IMR-90 (cell line): ENCODE data around the gene ALLC. TPM values are rescaled to one million over a fixed set of nuclear protein-coding genes. Genes with fewer than 3 reads are reported as not detected.
"Not testable (repeated sequence)": the region's sequence is repeated elsewhere in the genome, so short reads cannot be mapped to it uniquely, and the experiment has no call there.

ENCODE experiments used
- ATAC-seq: fragments of 200-7000 bp; cut with Tn5 transposase; 2 replicates; pipeline ENCODE4 v1.9.1; 2020; ENCODE audit warnings: low read depth, mild to moderate bottlenecking, moderate library complexity
- BruUV-seq: library from RNA; stranded (reverse); fragments of 400-500 nt; replicated peaks from 2 replicates; lab custom pipeline; 2021; lab: Mats Ljungman, UMichigan
- CTCF ChIA-PET: fragments of 300-600 bp; formaldehyde crosslinking; extraction: SDS; loops from one replicate; lab custom pipeline; 2021; ENCODE audit warnings: antibody characterized with exemption; lab: Yijun Ruan, JAX
- POLR2A ChIA-PET: fragments of 300-600 bp; sonication (Branson Sonifier 250); formaldehyde crosslinking; loops from one replicate; lab custom pipeline; 2022; ENCODE audit warnings: antibody characterized with exemption; ENCODE audit not compliant: unreplicated experiment; lab: Charles Lee
- DNase-seq: peaks from one replicate; pipeline ENCODE4 v3.0.0; 2013
- H2AFZ ChIP-seq: replicated peaks from 2 replicates; pipeline ENCODE3; 2013; ENCODE audit warnings: low read length, mild to moderate bottlenecking; ENCODE audit not compliant: poor library complexity
- H2AK5ac ChIP-seq: 2 replicates; pipeline ENCODE4 v1.6.1; 2013; ENCODE audit warnings: low read depth, low read length, inconsistent platforms
- H2AK9ac ChIP-seq: replicated peaks from 2 replicates; pipeline ENCODE3; 2013; ENCODE audit warnings: mild to moderate bottlenecking, low read depth, low read length, moderate library complexity; ENCODE audit not compliant: poor library complexity
- H2BK120ac ChIP-seq: 2 replicates; pipeline ENCODE4 v1.6.1; 2013; ENCODE audit warnings: low read depth, low read length, inconsistent platforms
- H2BK15ac ChIP-seq: 3 replicates; pipeline ENCODE4 v1.6.1; 2013; ENCODE audit warnings: low read depth, low read length, inconsistent platforms
- H2BK20ac ChIP-seq: 2 replicates; pipeline ENCODE4 v1.6.1; 2013; ENCODE audit warnings: low read depth, mild to moderate bottlenecking, inconsistent platforms, low read length, moderate library complexity
- H2BK5ac ChIP-seq: 2 replicates; pipeline ENCODE4 v1.6.1; 2013; ENCODE audit warnings: mild to moderate bottlenecking, low read depth, low read length, inconsistent platforms; ENCODE audit not compliant: poor library complexity, severe bottlenecking
- H3K14ac ChIP-seq: replicated peaks from 2 replicates; pipeline ENCODE4 v1.6.1; 2013; ENCODE audit warnings: low read depth, low read length, inconsistent platforms
- H3K18ac ChIP-seq: 2 replicates; pipeline ENCODE4 v1.6.1; 2013; ENCODE audit warnings: low read depth, low read length, control low read depth
- H3K23ac ChIP-seq: 2 replicates; pipeline ENCODE4 v1.6.1; 2013; ENCODE audit warnings: low read depth, low read length, inconsistent platforms
- H3K27ac ChIP-seq: 2 replicates; pipeline ENCODE4 v1.5.1; 2013; ENCODE audit warnings: mild to moderate bottlenecking, control low read depth, low read length; ENCODE audit not compliant: insufficient read depth
- H3K27me3 ChIP-seq: 2 replicates; pipeline ENCODE4 v1.6.1; 2013; ENCODE audit warnings: low read length; ENCODE audit not compliant: control insufficient read depth, insufficient read depth
- H3K36me3 ChIP-seq: 2 replicates; pipeline ENCODE4 v1.6.1; 2013; ENCODE audit warnings: low read length, mixed read lengths; ENCODE audit not compliant: control insufficient read depth, insufficient read depth
- H3K4ac ChIP-seq: 2 replicates; pipeline ENCODE4 v1.6.1; 2013; ENCODE audit warnings: low read depth, low read length, inconsistent platforms
- H3K4me1 ChIP-seq: 2 replicates; pipeline ENCODE4 v1.6.1; 2013; ENCODE audit warnings: low read length, mixed read lengths; ENCODE audit not compliant: control insufficient read depth, insufficient read depth
- H3K4me2 ChIP-seq: 2 replicates; pipeline ENCODE4 v1.6.1; 2013; ENCODE audit warnings: low read depth, mild to moderate bottlenecking, control low read depth, low read length, moderate library complexity
- H3K4me3 ChIP-seq: 2 replicates; pipeline ENCODE4 v1.5.1; 2013; ENCODE audit warnings: low read depth, mild to moderate bottlenecking, control low read depth, low read length, moderate library complexity; ENCODE audit not compliant: insufficient read depth
- H3K56ac ChIP-seq: 2 replicates; pipeline ENCODE4 v1.6.1; 2013; ENCODE audit warnings: low read length, inconsistent platforms; ENCODE audit not compliant: insufficient read depth; ENCODE audit errors: extremely low read depth
- H3K79me1 ChIP-seq, 2 experiments: 2 replicates each; pipeline ENCODE4 v1.6.1; 2013; ENCODE audit warnings: low read length in 2 of 2, inconsistent platforms in 1 of 2, low read depth in 1 of 2
- H3K9ac ChIP-seq: 2 replicates; pipeline ENCODE4 v1.6.1; 2013; ENCODE audit warnings: low read depth, low read length, control low read depth
- H3K9me1 ChIP-seq: 2 replicates; pipeline ENCODE4 v1.6.1; 2013; ENCODE audit warnings: low read length, inconsistent platforms; ENCODE audit not compliant: insufficient read depth
- H3K9me3 ChIP-seq: 2 replicates; pipeline ENCODE4 v1.6.1; 2013; ENCODE audit warnings: low read length; ENCODE audit not compliant: control insufficient read depth, insufficient read depth
- H4K20me1 ChIP-seq: 2 replicates; pipeline ENCODE4 v1.6.1; 2013; ENCODE audit warnings: low read length, inconsistent platforms; ENCODE audit not compliant: insufficient read depth
- H4K5ac ChIP-seq: 2 replicates; pipeline ENCODE4 v1.6.1; 2013; ENCODE audit warnings: mild to moderate bottlenecking, low read depth, low read length, control low read depth
- H4K8ac ChIP-seq, 2 experiments: 2 replicates each; pipeline ENCODE4 v1.6.1; 2013; ENCODE audit warnings: low read depth in 2 of 2, low read length in 2 of 2, control low read depth in 1 of 2, inconsistent platforms in 1 of 2
- H4K91ac ChIP-seq: 2 replicates; pipeline ENCODE4 v1.6.1; 2013; ENCODE audit warnings: low read depth, low read length, inconsistent platforms; ENCODE audit not compliant: insufficient read depth
- MAFK ChIP-seq: IDR thresholded peaks from 2 replicates; pipeline ENCODE4 v1.6.1; 2012; ENCODE audit warnings: low read depth, low read length, improper control_type of control experiment
- WGBS, 2 experiments: methylation state at CpG; one replicate each; pipeline versions ENCODE4 v1.1.5 to v1.1.7; 2013; ENCODE audit warnings: missing lambda C conversion rate in 2 of 2; ENCODE audit not compliant: insufficient read length in 1 of 2; ENCODE audit errors: extremely low coverage in 2 of 2; 5-methylcytosine and 5-hydroxymethylcytosine counted together
- dilution Hi-C: fragments of 300-500 bp; cut with HindIII; formaldehyde crosslinking; loops from one replicate; pipeline ENCODE4 v1.14.3; 2018; ENCODE audit warnings: low sequenced_read_pairs; ENCODE audit not compliant: unreplicated experiment
- in situ Hi-C: fragments of 300-500 bp; cut with MboI; formaldehyde crosslinking; loops from 3 replicates; pipeline ENCODE4 v1.14.3; 2019; ENCODE audit warnings: low sequenced_read_pairs, inconsistent platforms, mixed read lengths
- intact Hi-C: fragments of 100-400 bp; cut with micrococcal nuclease; formaldehyde crosslinking; loops from 2 replicates; pipeline ENCODE4 v1.10.0; 2022
- polyA plus RNA-seq, 3 experiments: library from polyadenylated mRNA; depleted of rRNA; stranded (reverse); fragments of >200 nt; gene quantifications; 2 replicates each; pipeline ENCODE4 v1.2.3, GENCODE V29; 2012; ENCODE audit warnings: low replicate concordance in 1 of 3
- total RNA-seq: library from RNA; depleted of rRNA; stranded (reverse); fragments of >200 nt; gene quantifications from 2 replicates; pipeline ENCODE4 v1.2.3, GENCODE V29; 2012

Gene ALLC
- total and polyA plus RNA-seq, 2 of the 4 experiments (the other 2 are of a cell fraction): not detected

GRCh38 chr2:3616435-3617197 lies 41.4 kb upstream of the ALLC start:
- H3K79me1 ChIP-seq, H2AK9ac ChIP-seq, H2BK15ac ChIP-seq, H2BK120ac ChIP-seq, H3K4me3 ChIP-seq, H4K91ac ChIP-seq, H4K8ac ChIP-seq, H3K23ac ChIP-seq, H3K4me1 ChIP-seq, H3K27me3 ChIP-seq, H3K4ac ChIP-seq, H2BK5ac ChIP-seq, H3K18ac ChIP-seq, H3K9ac ChIP-seq, H2BK20ac ChIP-seq, H3K14ac ChIP-seq, H3K9me1 ChIP-seq, ATAC-seq, dilution Hi-C loops, CTCF ChIA-PET, H3K27ac ChIP-seq, BruUV-seq, H2AK5ac ChIP-seq, DNase-seq, H4K5ac ChIP-seq, H4K20me1 ChIP-seq, H3K9me3 ChIP-seq, intact Hi-C loops, POLR2A ChIA-PET, H2AFZ ChIP-seq, H3K56ac ChIP-seq, in situ Hi-C loops, H3K36me3 ChIP-seq, H3K4me2 ChIP-seq: not testable (repeated sequence)
- WGBS, 2 experiments: 89% methylated on average over 11 of the region's 25 CpGs; no CpG with 5 or more reads in 1 of the 2 experiments
- TF ChIP-seq MAFK: peak; percentile 55
